Caco-2 (cell line): Measurements from ENCODE around the gene TSPAN19. TPM values are rescaled to one million over a fixed set of nuclear protein-coding genes. Genes with fewer than 3 reads are reported as not detected.

Experiments used
- BruUV-seq: library from RNA; stranded (reverse); fragments of 400-500 nt; replicated peaks from 2 replicates; lab custom pipeline; 2021; lab: Mats Ljungman, UMichigan
- CTCF ChIA-PET: fragments of 300-600 bp; sonication (Branson Sonifier 250); formaldehyde crosslinking; loops from one replicate; lab custom pipeline; 2022; ENCODE audit warnings: antibody characterized with exemption; lab: Charles Lee
- POLR2A ChIA-PET: fragments of 300-600 bp; sonication (Branson Sonifier 250); formaldehyde crosslinking; loops from one replicate; lab custom pipeline; 2022; ENCODE audit warnings: antibody characterized with exemption; lab: Charles Lee
- DNase-seq, 2 experiments: peaks; one replicate each; pipeline versions ENCODE4 v3.0.0 to v3.0.0-alpha.2; 2020 to 2022
- H3K27me3 ChIP-seq: replicated peaks from 2 replicates; pipeline ENCODE4 v1.6.0; 2011; ENCODE audit warnings: low read length; ENCODE audit not compliant: control insufficient read depth, insufficient read depth
- H3K36me3 ChIP-seq: 2 replicates; pipeline ENCODE4 v1.5.1; 2011; ENCODE audit warnings: low read length; ENCODE audit not compliant: control insufficient read depth, insufficient read depth
- H3K4me1 ChIP-seq: fragments of 250-450 bp; sonication (Bioruptor Pico); 2 replicates; pipeline ENCODE4 v1.5.1; 2020; ENCODE audit warnings: mild to moderate bottlenecking
- H3K4me3 ChIP-seq: 2 replicates; pipeline ENCODE4 v1.5.1; 2011; ENCODE audit warnings: low read depth, mild to moderate bottlenecking, control low read depth, low read length
- H3K9me3 ChIP-seq: fragments of 250-450 bp; sonication (Bioruptor Pico); 2 replicates; pipeline ENCODE4 v1.5.1; 2020; ENCODE audit warnings: mild to moderate bottlenecking, moderate library complexity
- H3K27ac Mint-ChIP-seq: one replicate; pipeline ENCODE4 v1.8.0; 2022; ENCODE audit warnings: mixed read lengths; ENCODE audit not compliant: unreplicated experiment
- H3K27me3 Mint-ChIP-seq: one replicate; pipeline ENCODE4 v1.8.0; 2022; ENCODE audit warnings: mixed read lengths; ENCODE audit not compliant: insufficient read depth, unreplicated experiment
- H3K36me3 Mint-ChIP-seq: one replicate; pipeline ENCODE4 v1.8.0; 2022; ENCODE audit warnings: mild to moderate bottlenecking, mixed read lengths; ENCODE audit not compliant: insufficient read depth, unreplicated experiment
- H3K4me1 Mint-ChIP-seq: one replicate; pipeline ENCODE4 v1.8.0; 2022; ENCODE audit warnings: low read depth, mixed read lengths; ENCODE audit not compliant: unreplicated experiment
- H3K4me3 Mint-ChIP-seq: one replicate; pipeline ENCODE4 v1.8.0; 2022; ENCODE audit warnings: mild to moderate bottlenecking, moderate library complexity, mixed read lengths; ENCODE audit not compliant: unreplicated experiment
- H3K9me3 Mint-ChIP-seq: one replicate; pipeline ENCODE4 v1.8.0; 2022; ENCODE audit warnings: mixed read lengths; ENCODE audit not compliant: unreplicated experiment
- CTCF ChIP-seq, 2 experiments: fragments of 200-600 bp in 1 of 2; IDR thresholded peaks; 1 replicate in 1 of 2; 2 replicates in 1 of 2; pipeline versions ENCODE4 v1.5.1 to v1.8.0; 2011 to 2022; ENCODE audit warnings: antibody characterized with exemption in 1 of 2, control low read depth in 1 of 2, inconsistent platforms in 1 of 2, low read depth in 1 of 2, low read length in 1 of 2, mild to moderate bottlenecking in 1 of 2, moderate library complexity in 1 of 2; ENCODE audit not compliant: insufficient read depth in 1 of 2, severe bottlenecking in 1 of 2, unreplicated experiment in 1 of 2
- intact Hi-C: fragments of 100-400 bp; cut with micrococcal nuclease; formaldehyde crosslinking; loops from one replicate; pipeline ENCODE4 v1.10.0; 2022; ENCODE audit not compliant: unreplicated experiment
- total RNA-seq: library from RNA; stranded (reverse); gene quantifications from 2 replicates; pipeline ENCODE4 v1.2.3, GENCODE V29; 2022

TSPAN19 gene
- total RNA-seq, 1 experiment from 2014 or later: not detected

DNA sequence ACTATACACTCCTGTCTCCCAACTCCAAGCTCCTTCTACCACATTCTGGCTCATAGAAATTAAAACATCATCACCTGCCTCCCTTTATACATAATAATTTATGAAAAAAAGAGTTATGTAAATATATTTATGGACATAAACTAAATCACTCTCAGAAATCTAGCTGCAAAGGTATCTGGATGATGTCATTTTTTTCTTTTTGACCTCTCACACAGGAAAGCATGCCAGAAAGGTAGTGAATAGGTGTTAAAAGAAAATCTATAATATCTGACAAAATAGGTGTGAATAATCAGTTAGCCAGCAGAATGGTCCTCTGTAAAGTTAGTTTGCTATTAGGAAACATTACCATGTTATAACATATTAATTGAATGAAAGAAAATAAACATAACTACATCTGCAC is 7.8 kb upstream of the TSPAN19 start:
- Mint-ChIP-seq H3K36me3 (no peaks in the 10 kb centered on the region), H3K27ac (no peak overlapping the region), H3K4me1 (no peaks in the 10 kb centered on the region), H3K27me3 (no peaks in the 10 kb centered on the region), H3K9me3 (no peaks in the 10 kb centered on the region), H3K4me3 (no peak overlapping the region)
- no peak for DNase-seq
- Histone ChIP-seq H3K36me3 (no peaks in the 10 kb centered on the region), H3K9me3 (no peaks in the 10 kb centered on the region; the same call in 1 of the 2 replicates), H3K4me3 (no peak overlapping the region), H3K4me1 (no peaks in the 10 kb centered on the region), H3K27me3 (no peaks in the 10 kb centered on the region)
- BruUV-seq: no TSS peak
- no peak for TF ChIP-seq CTCF (IDR thresholded peaks at IDR 0.05; ENCODE audit: insufficient read depth in 1 of 2, low read depth in 1 of 2, low read length in 1 of 2, severe bottlenecking in 1 of 2, unreplicated experiment in 1 of 2)
- ChIA-PET POLR2A (no interaction called here), CTCF (no interaction called here)
- intact Hi-C loops: no loop called here

- no peaks in the 10 kb centered on the region for H3K36me3 Mint-ChIP-seq
- no peaks in the 10 kb centered on the region for H3K4me1 Mint-ChIP-seq
- no peak overlapping the region for H3K4me3 Mint-ChIP-seq
- no peak overlapping the region for H3K4me3 ChIP-seq
- H3K4me1 ChIP-seq: no peaks in the 10 kb centered on the region
- ChIA-PET POLR2A (no interaction called here), CTCF (no interaction called here)
- no TSS peak for BruUV-seq
- no peaks in the 10 kb centered on the region for H3K27me3 Mint-ChIP-seq
- no peaks in the 10 kb centered on the region for H3K36me3 ChIP-seq
- intact Hi-C loops: no loop called here
- DNase-seq: no peak
- no peaks in the 10 kb centered on the region for H3K27me3 ChIP-seq
- no peak for TF ChIP-seq CTCF (IDR thresholded peaks at IDR 0.05; ENCODE audit: insufficient read depth in 1 of 2, low read depth in 1 of 2, low read length in 1 of 2, severe bottlenecking in 1 of 2, unreplicated experiment in 1 of 2)
- H3K9me3 ChIP-seq: no peaks in the 10 kb centered on the region; the same call in 1 of the 2 replicates
- H3K9me3 Mint-ChIP-seq: no peaks in the 10 kb centered on the region
- no peak overlapping the region for H3K27ac Mint-ChIP-seq
Measured at GRCh38 chr12:85041395-85041794, 5.3 kb upstream of the TSPAN19 start.

- Histone ChIP-seq H3K4me3 (no peak overlapping the region), H3K9me3 (no peaks in the 10 kb centered on the region), H3K36me3 (no peaks in the 10 kb centered on the region), H3K27me3 (no peaks in the 10 kb centered on the region), H3K4me1 (no peaks in the 10 kb centered on the region)
- no peak for DNase-seq
- no TSS peak for BruUV-seq
- Mint-ChIP-seq H3K9me3 (no peaks in the 10 kb centered on the region), H3K4me3 (peak overlapping the region; percentile 77), H3K4me1 (no peaks in the 10 kb centered on the region), H3K27ac (peak overlapping the region; percentile 71), H3K27me3 (peaks cover 3% of the 10 kb centered on the region), H3K36me3 (no peaks in the 10 kb centered on the region)
- ChIA-PET CTCF (no interaction called here), POLR2A (no interaction called here)
- TF ChIP-seq CTCF (IDR thresholded peaks at IDR 0.05; ENCODE audit: insufficient read depth in 1 of 2, low read depth in 1 of 2, low read length in 1 of 2, severe bottlenecking in 1 of 2, unreplicated experiment in 1 of 2): no peak
- intact Hi-C loops: no loop called here
Measured at GRCh38 chr12:85036733-85037132, 656 bp upstream of the TSPAN19 start.
